TTC549 (cell line): ENCODE data around the gene PARP9.

ENCODE experiments used
- FAIRE-seq: peaks from 2 replicates; lab custom pipeline; 2012; peaks lifted over from hg19 to GRCh38; lab: Jason Lieb, UNC

The PARP9 gene

DNA sequence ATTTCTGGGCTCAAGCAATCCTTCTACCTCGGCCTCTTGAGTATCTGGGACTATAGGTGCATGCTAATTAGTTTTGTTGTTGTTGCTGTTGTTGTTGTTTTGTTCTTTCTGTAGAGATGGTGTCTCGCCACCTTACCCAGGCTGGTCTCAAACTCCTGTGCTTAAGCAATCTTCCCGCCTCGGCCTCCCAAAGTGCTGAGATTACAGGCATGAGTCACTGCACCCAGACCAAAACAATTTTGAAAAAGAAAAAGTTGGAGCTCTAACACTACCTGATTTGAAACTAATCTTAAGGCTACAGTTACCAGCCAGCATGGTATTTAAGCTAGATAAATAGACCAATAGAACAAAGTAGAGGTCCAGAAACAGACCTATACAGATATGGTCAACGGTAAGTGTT is 79.1 kb downstream of the PARP9 start:
- FAIRE-seq: no peak

DNA sequence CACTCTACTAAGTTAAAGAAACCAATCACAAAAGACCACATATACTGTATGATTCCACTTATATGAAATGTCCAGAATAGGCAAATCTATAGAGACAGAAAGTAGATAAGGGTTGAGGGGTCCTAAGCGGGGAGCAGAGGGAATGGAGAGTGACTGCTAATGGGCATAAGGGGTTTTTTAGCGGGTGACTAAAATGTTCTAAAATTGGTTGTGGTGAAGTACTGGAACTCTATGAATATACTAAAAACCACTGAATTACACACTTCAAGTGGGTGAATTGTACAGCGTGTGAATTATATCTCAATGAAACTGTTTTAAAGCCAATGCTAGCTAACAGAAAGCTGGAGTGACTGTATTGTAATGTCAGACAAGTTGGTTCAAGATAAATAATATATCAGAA is 82.7 kb downstream of the PARP9 start:
- no peak for FAIRE-seq
